NB4 (cell line): ENCODE data around the gene CENPO.

ENCODE experiments used
- POLR2A ChIP-seq: IDR thresholded peaks from 2 replicates; pipeline ENCODE4 v1.6.1; 2011; ENCODE audit warnings: mild to moderate bottlenecking; ENCODE audit not compliant: insufficient read length; ENCODE audit errors: extremely low read depth
- TF ChIP-seq, protein P1 (sequence below): IDR thresholded peaks from one replicate; pipeline ENCODE4 v1.5.1; 2012; ENCODE audit warnings: low read depth, low read length

DNA sequence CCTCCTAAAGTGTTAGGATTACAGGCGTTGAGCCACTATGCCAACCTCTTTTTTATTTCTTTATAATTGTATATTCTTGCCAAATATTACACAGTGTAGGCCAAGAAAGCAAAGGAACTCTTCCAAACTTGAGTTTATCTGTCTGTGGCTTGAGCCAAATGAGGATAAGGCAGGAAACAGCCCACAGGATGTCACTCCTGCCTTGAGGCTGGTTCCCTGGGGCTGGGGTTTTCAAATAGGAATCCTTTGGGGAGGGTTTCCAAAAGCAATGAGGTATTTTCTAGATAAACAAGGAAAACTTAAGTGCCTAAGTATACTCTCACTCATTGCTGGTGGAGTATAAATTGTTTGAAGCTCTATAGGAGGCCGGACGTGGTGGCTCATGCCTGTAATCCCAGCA, 70.4 kb downstream of the CENPO start:
- TF ChIP-seq, protein P1, sequence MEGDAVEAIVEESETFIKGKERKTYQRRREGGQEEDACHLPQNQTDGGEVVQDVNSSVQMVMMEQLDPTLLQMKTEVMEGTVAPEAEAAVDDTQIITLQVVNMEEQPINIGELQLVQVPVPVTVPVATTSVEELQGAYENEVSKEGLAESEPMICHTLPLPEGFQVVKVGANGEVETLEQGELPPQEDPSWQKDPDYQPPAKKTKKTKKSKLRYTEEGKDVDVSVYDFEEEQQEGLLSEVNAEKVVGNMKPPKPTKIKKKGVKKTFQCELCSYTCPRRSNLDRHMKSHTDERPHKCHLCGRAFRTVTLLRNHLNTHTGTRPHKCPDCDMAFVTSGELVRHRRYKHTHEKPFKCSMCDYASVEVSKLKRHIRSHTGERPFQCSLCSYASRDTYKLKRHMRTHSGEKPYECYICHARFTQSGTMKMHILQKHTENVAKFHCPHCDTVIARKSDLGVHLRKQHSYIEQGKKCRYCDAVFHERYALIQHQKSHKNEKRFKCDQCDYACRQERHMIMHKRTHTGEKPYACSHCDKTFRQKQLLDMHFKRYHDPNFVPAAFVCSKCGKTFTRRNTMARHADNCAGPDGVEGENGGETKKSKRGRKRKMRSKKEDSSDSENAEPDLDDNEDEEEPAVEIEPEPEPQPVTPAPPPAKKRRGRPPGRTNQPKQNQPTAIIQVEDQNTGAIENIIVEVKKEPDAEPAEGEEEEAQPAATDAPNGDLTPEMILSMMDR: no peak
- no peak for TF ChIP-seq POLR2A
